Endothelial cell of hepatic sinusoid (primary cell): ENCODE data around the gene GBX2.

Source experiments
- in situ Hi-C: cut with HindIII; loops from 2 replicates; pipeline ENCODE4 v1.10.0; 2017; ENCODE audit warnings: low sequenced_read_pairs

The GBX2 gene

DNA sequence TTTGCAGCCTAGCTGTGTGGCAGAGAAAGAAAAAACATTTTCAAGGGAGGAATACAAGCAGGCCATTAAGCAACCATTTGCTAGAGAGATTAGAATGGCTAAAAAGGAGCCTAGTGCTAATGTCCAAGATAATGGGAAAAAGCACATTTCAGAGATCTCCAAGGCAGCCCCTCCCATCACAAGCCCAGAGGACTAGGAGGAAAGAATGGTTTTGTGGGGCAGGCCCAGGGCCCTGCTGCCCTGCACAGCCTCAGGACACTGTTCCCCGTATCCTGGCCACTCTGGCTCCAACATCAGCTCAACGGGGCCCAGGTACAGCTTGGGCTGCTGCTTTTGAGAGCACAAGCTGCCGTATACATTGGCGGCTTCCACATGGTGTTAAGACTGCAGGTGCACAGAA is 16.5 kb upstream of the GBX2 start:
- in situ Hi-C loops, result loop anchor here (25.0 kb wide), 2 partner anchors 247 to 397 kb away; no protein-coding TSS in a partner anchor

GRCh38 chr2:236180831-236181453 is 12.8 kb upstream of the GBX2 start:
- in situ Hi-C loops, result loop anchor here (25.0 kb wide), 2 partner anchors 244 to 394 kb away; no protein-coding TSS in a partner anchor

GRCh38 chr2:236180076-236180816 is 12.1 kb upstream of the GBX2 start:
- in situ Hi-C loops, result loop anchor here (25.0 kb wide), 2 partner anchors 243 to 393 kb away; no protein-coding TSS in a partner anchor

GRCh38 chr2:236179236-236180075 is 11.3 kb upstream of the GBX2 start:
- in situ Hi-C loops, result loop anchor here (5.0 to 25.0 kb wide), 3 partner anchors 72 to 392 kb away; no protein-coding TSS in a partner anchor

DNA sequence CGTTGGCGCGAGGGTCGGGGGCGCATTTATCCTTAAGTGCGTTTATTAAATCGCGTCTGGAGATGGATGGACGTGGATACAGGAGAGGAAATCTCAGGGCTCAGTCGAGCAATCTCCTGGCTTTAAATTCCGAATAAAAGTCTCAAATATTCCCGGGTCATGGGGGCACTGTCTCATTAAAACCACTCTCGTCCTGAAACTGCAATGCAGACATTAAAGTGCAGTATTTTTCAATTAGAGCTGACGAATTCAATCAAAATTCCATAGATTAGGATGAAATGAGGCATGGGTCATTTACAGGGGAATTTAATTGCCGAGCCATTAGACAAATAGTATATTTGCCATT is 10.7 kb upstream of the GBX2 start:
- in situ Hi-C loops, result loop anchor here (5.0 to 25.0 kb wide), 3 partner anchors 72 to 392 kb away; no protein-coding TSS in a partner anchor

- in situ Hi-C loops, result loop anchor here (5.0 to 25.0 kb wide), 3 partner anchors 71 to 391 kb away; no protein-coding TSS in a partner anchor
Measured at GRCh38 chr2:236177967-236178889, 10.0 kb upstream of the GBX2 start.

- in situ Hi-C loops, result loop anchor here (5.0 to 25.0 kb wide), 3 partner anchors 70 to 390 kb away; no protein-coding TSS in a partner anchor
Measured at GRCh38 chr2:236177604-236177966, 9.4 kb upstream of the GBX2 start.

- in situ Hi-C loops, result loop anchor here (5.0 to 25.0 kb wide), 3 partner anchors 70 to 390 kb away; no protein-coding TSS in a partner anchor
Measured at GRCh38 chr2:236176951-236177350, 8.8 kb upstream of the GBX2 start.

DNA sequence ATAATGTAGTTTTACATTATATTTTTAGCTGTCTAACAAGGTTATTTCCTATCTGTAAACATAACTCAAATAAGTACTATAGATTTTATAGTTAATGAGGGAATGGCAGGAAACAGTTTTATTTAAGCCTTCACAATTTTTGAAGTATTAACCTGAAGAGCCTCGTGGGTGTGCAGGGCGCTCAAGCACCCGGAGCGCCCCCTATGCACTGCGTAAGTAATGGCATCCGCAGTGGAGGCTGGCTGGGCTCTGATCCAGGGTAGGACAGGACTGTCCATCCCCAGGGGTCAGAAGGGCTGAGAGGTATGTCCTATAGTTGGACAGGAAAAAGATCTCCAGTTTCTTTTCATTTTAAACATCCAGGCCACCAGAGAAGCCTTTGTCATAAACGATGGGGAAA is 8.2 kb upstream of the GBX2 start:
- in situ Hi-C loops, result loop anchor here (5.0 to 25.0 kb wide), 3 partner anchors 69 to 389 kb away; no protein-coding TSS in a partner anchor

- in situ Hi-C loops, result loop anchor here (5.0 to 25.0 kb wide), 3 partner anchors 68 to 388 kb away; no protein-coding TSS in a partner anchor
Measured at GRCh38 chr2:236175548-236176150, 7.5 kb upstream of the GBX2 start.

- in situ Hi-C loops, result no loop called here
Measured at GRCh38 chr2:236173729-236174607, 5.8 kb upstream of the GBX2 start.

- in situ Hi-C loops, result no loop called here
Measured at GRCh38 chr2:236173036-236173728, 5.0 kb upstream of the GBX2 start.

DNA sequence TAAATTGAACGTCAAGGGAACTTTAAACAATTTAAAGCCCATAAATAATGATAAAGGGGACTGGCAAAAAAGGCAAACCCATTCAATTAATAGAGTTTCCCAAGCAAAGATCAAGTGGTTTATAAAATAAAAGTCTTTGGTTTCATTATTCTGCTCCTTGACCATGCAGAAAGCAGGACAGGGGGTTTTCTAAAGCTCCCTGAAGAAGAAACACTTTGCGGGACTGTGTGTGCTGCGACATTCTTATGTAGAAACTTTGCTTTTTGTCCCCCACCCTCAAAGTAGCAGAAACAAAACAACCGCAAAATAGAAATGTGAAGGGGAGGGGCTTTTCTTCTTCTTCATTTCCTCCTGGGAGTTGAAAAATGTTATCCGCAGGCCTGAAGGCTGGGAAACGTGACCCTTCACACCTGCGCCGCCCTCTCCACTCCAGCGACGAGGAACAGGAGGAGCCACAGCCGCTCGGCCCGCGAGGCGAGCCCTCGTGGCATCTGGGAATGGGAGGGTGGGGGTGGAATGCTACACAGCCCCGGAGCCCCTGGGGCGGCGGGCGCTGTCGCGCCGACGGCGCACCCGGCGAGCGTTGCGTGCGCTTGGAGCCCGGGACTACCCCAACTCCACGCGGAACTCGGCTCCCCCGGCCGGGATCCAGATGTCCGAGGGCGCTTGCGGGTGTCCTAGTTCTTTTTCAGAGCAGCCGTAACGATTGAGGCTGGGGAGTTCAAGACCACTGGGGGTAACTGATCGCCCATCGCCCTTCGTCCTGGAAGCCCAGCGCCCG is 4.3 kb upstream of the GBX2 start:
- in situ Hi-C loops, result no loop called here

- in situ Hi-C loops, result no loop called here
Measured at GRCh38 chr2:236171680-236172254, 3.6 kb upstream of the GBX2 start.

DNA sequence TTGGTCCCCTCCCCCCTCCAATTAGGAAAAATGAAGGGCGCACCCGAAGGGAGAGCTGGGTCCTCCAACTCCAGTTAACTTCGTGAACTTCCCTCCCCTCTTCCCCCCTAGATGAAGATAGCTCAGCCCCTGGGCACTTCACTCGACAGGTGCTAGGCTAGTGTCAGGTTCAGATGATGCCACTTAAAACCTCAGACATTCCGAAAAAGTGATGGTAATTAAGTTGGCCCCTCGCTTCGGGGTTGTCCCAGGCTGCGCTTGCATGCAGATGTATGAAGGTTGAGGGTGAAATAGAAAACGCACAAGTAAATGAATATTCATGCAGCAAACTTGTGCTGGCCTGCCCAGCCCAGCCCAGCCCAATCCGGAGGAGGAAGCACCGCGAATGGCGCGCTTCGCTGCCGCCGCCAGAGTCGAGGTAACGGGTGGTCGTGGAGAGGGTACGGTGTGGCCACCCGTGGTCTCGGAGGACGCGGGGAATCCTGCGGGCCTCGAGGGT is 3.0 kb upstream of the GBX2 start:
- in situ Hi-C loops, result no loop called here

DNA sequence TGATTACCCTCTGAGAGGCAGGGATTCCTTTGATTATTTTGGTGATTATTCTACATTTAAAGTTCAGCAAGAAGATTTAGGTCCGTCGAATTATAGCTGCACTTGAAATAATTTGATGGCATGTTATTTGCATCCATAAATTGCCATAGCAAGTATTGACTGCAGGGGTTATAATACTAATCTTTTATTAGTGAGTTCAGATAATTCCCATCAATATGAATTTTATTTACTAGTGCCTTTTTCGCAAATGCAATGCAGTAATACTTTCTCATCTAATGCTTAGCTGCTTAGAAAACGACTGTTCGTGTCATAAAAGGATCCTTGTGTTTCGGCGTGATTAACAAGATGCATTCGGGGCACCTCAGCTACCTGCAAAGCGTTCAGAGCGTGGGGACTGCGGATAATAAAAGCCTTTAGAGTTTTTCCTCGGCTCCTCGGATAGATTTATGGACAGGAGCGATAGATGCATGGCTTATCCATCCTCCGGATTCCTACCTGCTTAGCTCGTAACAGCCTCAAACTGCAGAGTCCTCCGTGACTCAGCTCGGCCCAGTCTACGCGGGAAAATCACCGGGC is 2.5 kb upstream of the GBX2 start:
- in situ Hi-C loops, result no loop called here
